ENCODE data around the gene GIT1. TPM values are rescaled to one million over a fixed set of nuclear protein-coding genes. Genes with fewer than 3 reads are reported as not detected.

Gene GIT1
- total RNA-seq, 1 donor from 2014 or later: 28.5 TPM

GRCh38 chr17:29617125-29617480, 27.7 kb upstream of the GIT1 start:
- ATAC-seq (ENCODE audit: poor library complexity) (peak; percentile 4), DNase-seq (peak; percentile 88)
- intact Hi-C loops (cut with DNase I): no loop called here

- intact Hi-C loops (cut with DNase I): no loop called here
- ATAC-seq (ENCODE audit: poor library complexity) (no peak), DNase-seq (no peak)
These were observed 27.0 kb upstream of the GIT1 start for GRCh38 chr17:29616300-29617048.

- ATAC-seq (ENCODE audit: poor library complexity): peak; percentile 59
- DNase-seq: peak; percentile 93
- intact Hi-C loops (cut with DNase I): no loop called here
These were observed 26.2 kb upstream of the GIT1 start for GRCh38 chr17:29615492-29616299.

- intact Hi-C loops (cut with DNase I): no loop called here
- ATAC-seq (ENCODE audit: poor library complexity) (no peak), DNase-seq (no peak)
These were observed 25.6 kb upstream of the GIT1 start for GRCh38 chr17:29615048-29615385.

- intact Hi-C loops (cut with DNase I): no loop called here
- ATAC-seq (ENCODE audit: poor library complexity) (no peak), DNase-seq (no peak)
These were observed 25.1 kb upstream of the GIT1 start for GRCh38 chr17:29614349-29615047.

GRCh38 chr17:29613856-29614255, 24.4 kb upstream of the GIT1 start:
- DNase-seq (no peak), ATAC-seq (ENCODE audit: poor library complexity) (no peak)
- intact Hi-C loops (cut with DNase I): no loop called here

- intact Hi-C loops (cut with DNase I): no loop called here
- peak; percentile 98 for DNase-seq
- peak; percentile 82 for ATAC-seq (ENCODE audit: poor library complexity)
These were observed 23.9 kb upstream of the GIT1 start for GRCh38 chr17:29613352-29613837.

GRCh38 chr17:29612404-29613280, 23.2 kb upstream of the GIT1 start:
- peak; percentile 3 for ATAC-seq (ENCODE audit: poor library complexity)

GRCh38 chr17:29612094-29612403, 22.6 kb upstream of the GIT1 start:
- ATAC-seq (ENCODE audit: poor library complexity) (no peak), DNase-seq (no peak)
- intact Hi-C loops (cut with DNase I): no loop called here

More at GRCh38 chr17:29612404-29613280, 23.2 kb upstream of the GIT1 start:
- intact Hi-C loops (cut with DNase I): no loop called here
- DNase-seq: no peak

- no peak for DNase-seq
- intact Hi-C loops (cut with DNase I): no loop called here
- ATAC-seq (ENCODE audit: poor library complexity): no peak
These were observed 22.1 kb upstream of the GIT1 start for GRCh38 chr17:29611351-29612093.

GRCh38 chr17:29610395-29610794, 20.9 kb upstream of the GIT1 start:
- intact Hi-C loops (cut with DNase I): no loop called here
- no peak for DNase-seq
- ATAC-seq (ENCODE audit: poor library complexity): no peak

GRCh38 chr17:29608986-29609385, 19.5 kb upstream of the GIT1 start:
- intact Hi-C loops (cut with DNase I): no loop called here
- no peak for ATAC-seq (ENCODE audit: poor library complexity)
- DNase-seq: no peak

GRCh38 chr17:29607557-29608195, 18.2 kb upstream of the GIT1 start:
- no peak for DNase-seq
- intact Hi-C loops (cut with DNase I): no loop called here
- ATAC-seq (ENCODE audit: poor library complexity): no peak

GRCh38 chr17:29603109-29603674, 13.7 kb upstream of the GIT1 start:
- peak; percentile 54 for DNase-seq
- intact Hi-C loops (cut with DNase I): no loop called here
- ATAC-seq (ENCODE audit: poor library complexity): no peak

GRCh38 chr17:29597361-29598172, 8.1 kb upstream of the GIT1 start:
- ATAC-seq (ENCODE audit: poor library complexity) (no peak), DNase-seq (no peak)
- intact Hi-C loops (cut with DNase I): no loop called here

GRCh38 chr17:29596811-29597210, 7.4 kb upstream of the GIT1 start:
- DNase-seq (peak; percentile 49), ATAC-seq (ENCODE audit: poor library complexity) (no peak)
- intact Hi-C loops (cut with DNase I): no loop called here

Data from Right ventricle myocardium superior (tissue), 1 donor.